Activated T-cell treated with anti-CD3 and anti-CD28 coated beads, Interleukin-2, amount 50 U/mL, for 4 hours (primary cell): ENCODE results near the gene VWA8. TPM values are rescaled to one million over a fixed set of nuclear protein-coding genes. Genes with fewer than 3 reads are reported as not detected.
A peak's percentile ranks its signal among the peaks of the same experiment; 100 is the strongest.

ENCODE experiments used
- ATAC-seq, 2 donors: fragments of 200-7000 bp; cut with Tn5 transposase; one replicate each; pipeline ENCODE4 v1.10.0; 2021
- DNase-seq: peaks from one replicate; pipeline ENCODE4 v3.0.0-alpha.2; 2020
- H3K27me3 Mint-ChIP-seq: one replicate; pipeline ENCODE4 v1.8.0; 2021; ENCODE audit warnings: low read depth, mixed read lengths
- H3K36me3 Mint-ChIP-seq: one replicate; pipeline ENCODE4 v1.8.0; 2022; ENCODE audit warnings: mixed read lengths; ENCODE audit not compliant: insufficient read depth
- H3K4me1 Mint-ChIP-seq: one replicate; pipeline ENCODE4 v1.8.0; 2021; ENCODE audit warnings: low read depth, mixed read lengths
- H3K4me3 Mint-ChIP-seq: one replicate; pipeline ENCODE4 v1.8.0; 2021; ENCODE audit warnings: mild to moderate bottlenecking, moderate library complexity, mixed read lengths
- H3K9me3 Mint-ChIP-seq: one replicate; pipeline ENCODE4 v1.8.0; 2021; ENCODE audit warnings: mixed read lengths
- total RNA-seq, 3 donors: library from RNA; stranded (reverse); gene quantifications; one replicate each; pipeline ENCODE4 v1.2.1, GENCODE V29; 2021

The VWA8 gene
- total RNA-seq, 3 donors from 2014 or later, result 22.2 to 31.9 (median 26.4) TPM

- Mint-ChIP-seq H3K27me3 (no peaks in the 10 kb centered on the region), H3K9me3 (no peaks in the 10 kb centered on the region), H3K36me3 (peaks cover 21% of the 10 kb centered on the region), H3K4me3 (no peak overlapping the region), H3K4me1 (no peaks in the 10 kb centered on the region)
- ATAC-seq (no peak), DNase-seq (no peak)
These were observed 344.8 kb downstream of the VWA8 start for GRCh38 chr13:41616151-41616550.

GRCh38 chr13:41615528-41615855, 345.4 kb downstream of the VWA8 start:
- Mint-ChIP-seq H3K4me3 (no peak overlapping the region), H3K9me3 (no peaks in the 10 kb centered on the region), H3K4me1 (no peaks in the 10 kb centered on the region), H3K27me3 (no peaks in the 10 kb centered on the region), H3K36me3 (peaks cover 26% of the 10 kb centered on the region)
- ATAC-seq (no peak), DNase-seq (no peak)

- no peak overlapping the region for H3K4me3 Mint-ChIP-seq
- H3K36me3 Mint-ChIP-seq, result peaks cover 26% of the 10 kb centered on the region
These were observed 346.0 kb downstream of the VWA8 start for GRCh38 chr13:41614671-41615527.

GRCh38 chr13:41613984-41614661, 346.8 kb downstream of the VWA8 start:
- Mint-ChIP-seq H3K4me1 (no peaks in the 10 kb centered on the region), H3K36me3 (peaks cover 29% of the 10 kb centered on the region), H3K27me3 (no peaks in the 10 kb centered on the region), H3K9me3 (no peaks in the 10 kb centered on the region), H3K4me3 (no peak overlapping the region)
- DNase-seq (no peak), ATAC-seq (no peak)

More at GRCh38 chr13:41614671-41615527, 346.0 kb downstream of the VWA8 start:
- Mint-ChIP-seq H3K4me1 (no peaks in the 10 kb centered on the region), H3K9me3 (no peaks in the 10 kb centered on the region), H3K27me3 (no peaks in the 10 kb centered on the region)
- no peak for ATAC-seq
- no peak for DNase-seq

GRCh38 chr13:41613471-41613870, 347.4 kb downstream of the VWA8 start:
- Mint-ChIP-seq H3K4me3 (no peak overlapping the region), H3K27me3 (no peaks in the 10 kb centered on the region), H3K4me1 (no peaks in the 10 kb centered on the region), H3K36me3 (peaks cover 34% of the 10 kb centered on the region), H3K9me3 (no peaks in the 10 kb centered on the region)
- ATAC-seq (no peak), DNase-seq (no peak)

GRCh38 chr13:41611385-41611784, 349.5 kb downstream of the VWA8 start:
- no peaks in the 10 kb centered on the region for H3K27me3 Mint-ChIP-seq

GRCh38 chr13:41610404-41610803, 350.5 kb downstream of the VWA8 start:
- Mint-ChIP-seq H3K4me1 (no peaks in the 10 kb centered on the region), H3K27me3 (no peaks in the 10 kb centered on the region), H3K36me3 (peaks cover 45% of the 10 kb centered on the region), H3K4me3 (no peak overlapping the region), H3K9me3 (no peaks in the 10 kb centered on the region)
- ATAC-seq (no peak), DNase-seq (no peak)

More at GRCh38 chr13:41611385-41611784, 349.5 kb downstream of the VWA8 start:
- ATAC-seq, result no peak
- H3K36me3 Mint-ChIP-seq, result peaks cover 38% of the 10 kb centered on the region
- DNase-seq, result no peak
- H3K4me3 Mint-ChIP-seq, result no peak overlapping the region
- no peaks in the 10 kb centered on the region for H3K9me3 Mint-ChIP-seq
- no peaks in the 10 kb centered on the region for H3K4me1 Mint-ChIP-seq

- peaks cover 50% of the 10 kb centered on the region for H3K36me3 Mint-ChIP-seq
- no peak overlapping the region for H3K4me3 Mint-ChIP-seq
- DNase-seq (no peak), ATAC-seq (no peak)
- no peaks in the 10 kb centered on the region for H3K4me1 Mint-ChIP-seq
- no peaks in the 10 kb centered on the region for H3K9me3 Mint-ChIP-seq
- H3K27me3 Mint-ChIP-seq, result no peaks in the 10 kb centered on the region
These were observed 351.1 kb downstream of the VWA8 start for GRCh38 chr13:41609828-41610227.

GRCh38 chr13:41608839-41609177, 352.1 kb downstream of the VWA8 start:
- Mint-ChIP-seq H3K9me3 (no peaks in the 10 kb centered on the region), H3K27me3 (no peaks in the 10 kb centered on the region), H3K36me3 (peaks cover 50% of the 10 kb centered on the region), H3K4me3 (no peak overlapping the region), H3K4me1 (no peaks in the 10 kb centered on the region)
- DNase-seq, result no peak
- ATAC-seq, result no peak

GRCh38 chr13:41608111-41608838, 352.6 kb downstream of the VWA8 start:
- no peak for ATAC-seq

GRCh38 chr13:41606646-41607045, 354.3 kb downstream of the VWA8 start:
- Mint-ChIP-seq H3K4me1 (no peaks in the 10 kb centered on the region), H3K27me3 (no peaks in the 10 kb centered on the region), H3K36me3 (peaks cover 58% of the 10 kb centered on the region), H3K4me3 (no peak overlapping the region), H3K9me3 (no peaks in the 10 kb centered on the region)
- ATAC-seq (no peak), DNase-seq (no peak)

More at GRCh38 chr13:41608111-41608838, 352.6 kb downstream of the VWA8 start:
- no peaks in the 10 kb centered on the region for H3K9me3 Mint-ChIP-seq
- H3K27me3 Mint-ChIP-seq, result no peaks in the 10 kb centered on the region
- H3K4me1 Mint-ChIP-seq, result no peaks in the 10 kb centered on the region
- H3K4me3 Mint-ChIP-seq, result no peak overlapping the region
- peaks cover 50% of the 10 kb centered on the region for H3K36me3 Mint-ChIP-seq
- DNase-seq, result no peak

GRCh38 chr13:41605319-41606285, 355.3 kb downstream of the VWA8 start:
- ATAC-seq (no peak), DNase-seq (no peak)
- H3K27me3 Mint-ChIP-seq, result no peaks in the 10 kb centered on the region
- no peaks in the 10 kb centered on the region for H3K9me3 Mint-ChIP-seq
- no peak overlapping the region for H3K4me3 Mint-ChIP-seq
- no peaks in the 10 kb centered on the region for H3K4me1 Mint-ChIP-seq
- peaks cover 61% of the 10 kb centered on the region for H3K36me3 Mint-ChIP-seq

- H3K36me3 Mint-ChIP-seq, result peaks cover 60% of the 10 kb centered on the region
- ATAC-seq (peak; percentile 57 to 61), DNase-seq (no peak)
- no peak overlapping the region for H3K4me3 Mint-ChIP-seq
- no peaks in the 10 kb centered on the region for H3K27me3 Mint-ChIP-seq
- no peaks in the 10 kb centered on the region for H3K4me1 Mint-ChIP-seq
- no peaks in the 10 kb centered on the region for H3K9me3 Mint-ChIP-seq
These were observed 357.0 kb downstream of the VWA8 start for GRCh38 chr13:41603917-41604316.
